Brain pericyte (primary cell): ENCODE results near the gene NREP.
"Not testable (repeated sequence)": the region's sequence is repeated elsewhere in the genome, so short reads cannot be mapped to it uniquely, and the experiment has no call there.

ENCODE experiments used
- DNase-seq: peaks from one replicate; pipeline ENCODE4 v3.0.0-alpha.2; 2012; ENCODE audit warnings: low read depth, low spot score

NREP gene

GRCh38 chr5:111739416-111739815 is 17.6 kb downstream of the NREP start:
- no peak for DNase-seq

- no peak for DNase-seq
Observed at GRCh38 chr5:111738118-111738517, 18.9 kb downstream of the NREP start.

GRCh38 chr5:111737716-111738115 is 19.3 kb downstream of the NREP start:
- DNase-seq, result no peak

GRCh38 chr5:111735583-111736270 is 21.3 kb downstream of the NREP start:
- no peak for DNase-seq

GRCh38 chr5:111734597-111734996 is 22.4 kb downstream of the NREP start:
- DNase-seq, result no peak

GRCh38 chr5:111734013-111734412 is 23.0 kb downstream of the NREP start:
- no peak for DNase-seq

- no peak for DNase-seq
Observed at GRCh38 chr5:111733571-111733970, 23.4 kb downstream of the NREP start.

- no peak for DNase-seq
Observed at GRCh38 chr5:111731638-111732037, 25.4 kb downstream of the NREP start.

GRCh38 chr5:111730659-111731382 is 26.2 kb downstream of the NREP start:
- DNase-seq, result no peak

- DNase-seq, result no peak
Observed at GRCh38 chr5:111728941-111729340, 28.1 kb downstream of the NREP start.

- no peak for DNase-seq
Observed at GRCh38 chr5:111726986-111727385, 30.0 kb downstream of the NREP start.

- DNase-seq, result no peak
Observed at GRCh38 chr5:111722140-111722539, 34.9 kb downstream of the NREP start.

GRCh38 chr5:111720333-111720890 is 36.6 kb downstream of the NREP start:
- no peak for DNase-seq

- no peak for DNase-seq
Observed at GRCh38 chr5:111719773-111720172, 37.2 kb downstream of the NREP start.

GRCh38 chr5:111716789-111717188 is 40.2 kb downstream of the NREP start:
- DNase-seq, result not testable (repeated sequence)

GRCh38 chr5:111707630-111708164 is 49.3 kb downstream of the NREP start:
- no peak for DNase-seq

- no peak for DNase-seq
Observed at GRCh38 chr5:111706345-111706744, 50.6 kb downstream of the NREP start.

- DNase-seq, result no peak
Observed at GRCh38 chr5:111704452-111705085, 52.4 kb downstream of the NREP start.

GRCh38 chr5:111703662-111704061 is 53.3 kb downstream of the NREP start:
- no peak for DNase-seq

- no peak for DNase-seq
Observed at GRCh38 chr5:111699976-111700375, 57.0 kb downstream of the NREP start.

GRCh38 chr5:111699324-111699723 is 57.7 kb downstream of the NREP start:
- no peak for DNase-seq
